Cardiac fibroblast (primary cell): Measurements from ENCODE around the gene PADI2.

ENCODE experiments used
- DNase-seq, 2 donors: peaks; one replicate each; pipeline versions ENCODE4 v3.0.0 to v3.0.0-alpha.2; 2010; ENCODE audit warnings: low read depth in 2 of 2
- H3K4me3 ChIP-seq, 2 donors: replicated peaks in 1 of 2; 1 replicate in 1 of 2; 2 replicates in 1 of 2; pipeline ENCODE4 v1.5.1; 2011; ENCODE audit warnings: low read depth in 2 of 2, low read length in 2 of 2, mild to moderate bottlenecking in 2 of 2, moderate library complexity in 1 of 2
- CTCF ChIP-seq: IDR thresholded peaks from one replicate; pipeline ENCODE4 v1.5.1; 2011; ENCODE audit warnings: low read depth, mild to moderate bottlenecking, low read length, inconsistent platforms

PADI2 gene

DNA sequence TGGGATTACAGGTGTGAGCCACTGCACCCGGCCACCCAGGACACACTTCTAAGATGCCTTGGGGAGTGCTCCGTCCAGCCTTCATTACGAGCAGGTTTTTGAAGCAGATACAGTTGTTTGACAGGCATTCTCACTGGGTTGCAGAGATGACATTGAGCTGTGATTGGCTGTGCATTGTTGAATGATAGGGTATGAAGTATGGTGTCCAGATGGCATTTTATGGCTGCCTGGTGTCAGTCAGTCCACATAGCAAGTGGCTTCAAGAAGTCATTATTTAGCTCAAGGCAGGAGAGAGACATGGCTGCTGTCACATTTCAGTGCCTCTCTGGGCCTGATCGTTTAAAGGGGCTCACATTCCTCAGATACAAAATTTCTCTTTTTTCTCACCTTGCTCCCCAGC, 14.8 kb upstream of the PADI2 start:
- no peak overlapping the region for H3K4me3 ChIP-seq
- no peak for TF ChIP-seq CTCF
- no peak for DNase-seq

DNA sequence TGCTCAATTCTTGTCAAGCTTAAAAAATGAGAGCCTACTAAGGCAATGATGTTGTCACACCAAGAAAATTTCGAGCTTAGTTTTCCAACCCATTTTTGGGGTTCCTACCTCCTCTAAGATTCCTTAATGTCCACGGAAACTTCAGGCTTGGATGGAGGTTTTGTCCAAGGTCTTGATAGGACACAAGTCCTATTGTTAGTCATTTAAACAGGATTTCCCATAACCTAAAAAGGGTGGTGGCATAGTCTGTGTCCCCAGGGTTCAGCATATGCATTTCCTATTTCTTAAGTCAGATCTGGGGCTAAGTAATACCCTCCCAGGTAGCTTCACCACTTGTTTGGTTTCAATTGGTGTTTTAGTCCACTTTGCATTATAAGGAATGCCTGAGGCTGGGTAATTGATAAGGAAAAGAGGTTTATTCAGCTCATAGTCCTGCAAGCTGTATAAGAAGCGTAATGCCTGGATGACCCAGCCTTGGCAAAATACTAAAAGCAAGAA, 10.9 kb upstream of the PADI2 start:
- H3K4me3 ChIP-seq: no peak overlapping the region
- no peak for TF ChIP-seq CTCF
- DNase-seq: no peak

- no peak overlapping the region for H3K4me3 ChIP-seq
- TF ChIP-seq CTCF: no peak
- peak; percentile 97 for DNase-seq
These were observed 9.1 kb upstream of the PADI2 start for GRCh38 chr1:17128361-17128760.

GRCh38 chr1:17125756-17126237, 6.5 kb upstream of the PADI2 start:
- TF ChIP-seq CTCF: peak; percentile 97
- no peak overlapping the region for H3K4me3 ChIP-seq
- DNase-seq: peak; percentile 86

DNA sequence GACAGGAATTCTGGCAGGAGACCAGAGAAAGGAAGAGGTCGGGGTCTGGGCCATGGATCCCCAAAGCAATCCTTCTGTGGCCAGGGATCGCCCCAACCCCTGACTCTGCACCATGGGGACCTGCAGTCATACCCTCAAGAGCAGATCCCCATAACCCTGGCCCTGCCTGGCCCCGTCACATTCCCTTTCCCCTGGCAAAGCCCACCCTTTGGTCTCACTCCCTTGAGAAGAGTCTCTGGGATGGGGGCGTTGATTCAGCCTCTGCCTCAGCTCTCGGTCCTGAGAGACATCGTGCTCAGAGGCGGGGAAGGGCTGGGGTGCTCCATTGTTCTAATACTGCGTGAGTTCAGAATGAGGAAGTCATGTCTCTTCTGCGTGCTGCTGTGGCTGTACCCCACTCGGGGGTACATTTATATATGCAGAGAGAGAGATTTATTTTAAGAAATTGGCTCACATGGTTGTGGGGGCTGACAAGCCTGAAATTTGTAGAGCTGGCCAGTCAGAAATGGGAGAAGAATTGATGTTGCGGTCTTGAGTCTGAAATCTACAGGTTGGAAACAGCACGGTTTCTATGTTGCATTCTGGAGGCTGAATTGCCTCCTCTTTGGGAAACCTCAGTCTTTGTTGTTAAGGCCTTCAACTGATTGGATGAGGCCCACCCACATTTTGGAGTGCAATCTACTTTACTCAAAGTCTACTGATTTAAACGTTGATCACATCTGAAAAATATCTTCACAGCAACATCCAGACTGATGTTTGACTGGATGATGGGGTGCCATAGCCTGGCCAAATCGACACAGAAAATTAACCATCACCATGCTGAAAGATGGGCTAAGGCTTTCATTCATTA, 4.2 kb upstream of the PADI2 start:
- TF ChIP-seq CTCF: no peak
- H3K4me3 ChIP-seq: no peak overlapping the region
- DNase-seq: no peak

DNA sequence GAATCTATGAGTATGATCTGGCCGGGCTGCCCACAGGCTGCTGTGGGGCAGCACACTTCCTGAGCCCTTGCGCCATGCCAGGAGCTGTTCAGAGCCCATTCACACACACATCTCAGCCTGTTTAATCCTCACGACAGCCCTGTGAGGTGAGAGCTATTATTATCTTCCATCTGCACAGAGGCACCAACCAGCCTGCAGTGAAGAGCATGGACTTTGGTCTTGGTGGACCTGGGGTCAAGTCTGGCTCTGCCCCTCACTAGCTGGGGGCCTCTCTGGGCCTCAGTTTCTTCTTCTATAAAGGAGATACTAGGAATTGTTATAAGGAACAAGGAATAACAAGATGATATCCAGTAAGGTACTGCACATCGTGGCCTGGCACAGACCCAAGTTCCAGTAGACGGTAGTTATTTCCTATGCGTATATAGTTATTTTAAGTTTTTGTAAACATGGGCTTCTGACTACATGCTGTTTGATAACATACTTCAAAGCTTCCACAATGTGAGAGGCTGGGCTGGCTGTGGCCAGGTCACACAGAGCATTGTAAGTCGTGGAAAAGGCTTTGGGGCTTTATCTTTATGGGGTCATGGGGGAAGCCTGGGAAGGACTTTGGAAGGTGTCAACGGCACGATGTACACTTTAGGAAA, 3.4 kb upstream of the PADI2 start:
- H3K4me3 ChIP-seq: no peak overlapping the region
- no peak for TF ChIP-seq CTCF
- peak; percentile 34 to 60 for DNase-seq
